Suppressor macrophage (primary cell): ENCODE measurements around the gene ADPRS.

Experiments
- DNase-seq, 4 experiments: peaks; one replicate each; pipeline ENCODE4 v3.0.0-alpha.2; 2020 to 2022

Gene ADPRS

GRCh38 chr1:36109041-36109679 lies 20.5 kb downstream of the ADPRS start:
- DNase-seq: no peak

GRCh38 chr1:36111151-36111550 lies 22.5 kb downstream of the ADPRS start:
- DNase-seq: no peak

GRCh38 chr1:36112823-36113222 lies 24.1 kb downstream of the ADPRS start:
- DNase-seq: no peak

GRCh38 chr1:36114371-36114770 lies 25.7 kb downstream of the ADPRS start:
- DNase-seq: no peak

GRCh38 chr1:36115200-36115669 lies 26.5 kb downstream of the ADPRS start:
- DNase-seq: no peak

GRCh38 chr1:36115931-36116330 lies 27.2 kb downstream of the ADPRS start:
- DNase-seq: peak; percentile 66 to 87 (median 85)

GRCh38 chr1:36116901-36117300 lies 28.2 kb downstream of the ADPRS start:
- DNase-seq: no peak

- DNase-seq: no peak
Observed at GRCh38 chr1:36118447-36119204, 29.9 kb downstream of the ADPRS start.

- peak; percentile 69 to 87 (median 82) for DNase-seq
Observed at GRCh38 chr1:36119456-36119855, 30.8 kb downstream of the ADPRS start.

- DNase-seq: peak in 3 of 4 experiments; percentile 74 to 82 (median 79)
Observed at GRCh38 chr1:36122062-36123030, 33.7 kb downstream of the ADPRS start.

- peak; percentile 86 to 93 (median 89) for DNase-seq
Observed at GRCh38 chr1:36123356-36123755, 34.7 kb downstream of the ADPRS start.

GRCh38 chr1:36124404-36125128 lies 35.9 kb downstream of the ADPRS start:
- DNase-seq: no peak

- DNase-seq: peak in 2 of 4 experiments; percentile 69 to 72
Observed at GRCh38 chr1:36125129-36125991, 36.7 kb downstream of the ADPRS start, which contains the start of gene COL8A2. COL8A2 (minus strand) TSS chr1:36125222; CDS start chr1:36100242, 24,980 bp downstream.

- DNase-seq: no peak
Observed at GRCh38 chr1:36126005-36126716, 37.5 kb downstream of the ADPRS start.

GRCh38 chr1:36126797-36127500 lies 38.3 kb downstream of the ADPRS start:
- no peak for DNase-seq

GRCh38 chr1:36128126-36128904 lies 39.6 kb downstream of the ADPRS start:
- DNase-seq: no peak

GRCh38 chr1:36128905-36129206 lies 40.2 kb downstream of the ADPRS start:
- DNase-seq: no peak

- no peak for DNase-seq
Observed at GRCh38 chr1:36132029-36132428, 43.3 kb downstream of the ADPRS start.

- peak; percentile 56 to 76 (median 68) for DNase-seq
Observed at GRCh38 chr1:36133484-36133883, 44.8 kb downstream of the ADPRS start.
